ENCODE data around the gene MACROD2.

DNA sequence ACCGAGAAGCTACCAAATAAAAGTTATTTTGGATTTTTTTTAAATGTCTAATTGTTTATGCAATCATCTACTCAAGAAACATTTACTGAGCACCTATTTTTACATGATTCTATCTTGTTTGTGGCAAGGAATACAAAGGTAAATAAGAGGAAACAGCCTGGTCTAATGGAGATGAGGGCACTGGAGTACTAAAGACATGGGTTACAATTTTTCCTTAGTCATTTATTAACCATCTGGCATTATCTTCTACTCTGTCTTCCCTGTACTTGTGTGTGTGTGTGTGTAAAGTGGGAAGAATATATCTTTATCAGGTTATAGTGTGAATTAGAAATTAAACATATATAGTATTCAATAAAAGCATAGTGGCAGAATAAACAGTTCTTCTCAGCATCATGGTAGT lies 797.6 kb downstream of the MACROD2 start:
- TF ChIP-seq SUZ12 (IDR thresholded peaks at IDR 0.05; ENCODE audit: extremely low read depth, insufficient read depth, insufficient read length) (no peak), ZNF274 (IDR thresholded peaks at IDR 0.05; ENCODE audit: low read depth, low read length) (no peak), YY1 (IDR thresholded peaks at IDR 0.05; ENCODE audit: insufficient read depth, insufficient read length) (no peak)
